ENCODE data around the gene CPB1.

- TF ChIP-seq POLR2AphosphoS5 (IDR thresholded peaks at IDR 0.05) (no peak), CTCF (IDR thresholded peaks at IDR 0.05) (no peak)
These were observed 19.7 kb downstream of the CPB1 start for GRCh38 chr3:148847351-148847750.

All from prostate gland (tissue), 2 donors.